Sigmoid colon (tissue), 7 donors: ENCODE data around the gene EXOSC6. TPM values are rescaled to one million over a fixed set of nuclear protein-coding genes. Genes with fewer than 3 reads are reported as not detected.

ENCODE experiments used
- DNase-seq: peaks from one replicate; pipeline ENCODE4 v3.0.0-alpha.2; 2019
- H3K27ac ChIP-seq, 4 donors: fragments of 200-600 bp; sonication (generic); one replicate each; pipeline ENCODE4 v1.5.1; 2016 to 2019; ENCODE audit warnings: mild to moderate bottlenecking in 1 of 4
- H3K27me3 ChIP-seq, 3 donors: fragments of 200-600 bp; sonication (generic); one replicate each; pipeline ENCODE4 v1.5.1; 2019; ENCODE audit warnings: mild to moderate bottlenecking in 1 of 3
- H3K36me3 ChIP-seq, 4 donors: fragments of 200-600 bp; sonication (generic); one replicate each; pipeline ENCODE4 v1.5.1; 2016 to 2019
- H3K4me1 ChIP-seq, 4 donors: fragments of 200-600 bp; sonication (generic); one replicate each; pipeline ENCODE4 v1.5.1; 2017 to 2019
- H3K4me3 ChIP-seq, 4 donors: fragments of 200-600 bp; sonication (generic); one replicate each; pipeline ENCODE4 v1.5.1; 2017 to 2019; ENCODE audit warnings: mild to moderate bottlenecking in 2 of 4, moderate library complexity in 1 of 4
- H3K9me3 ChIP-seq, 4 donors: fragments of 200-600 bp in 3 of 4; sonication (generic) in 3 of 4; one replicate each; pipeline versions ENCODE4 v1.5.1 to v1.6.1; 2013 to 2019
- CTCF ChIP-seq, 4 experiments: fragments of 450-650 bp in 3 of 4; fragments of 200-600 bp in 1 of 4; IDR thresholded peaks; one replicate each; pipeline ENCODE4 v1.5.1; 2016 to 2019; ENCODE audit warnings: antibody characterized with exemption in 4 of 4, mild to moderate bottlenecking in 3 of 4, moderate library complexity in 2 of 4
- EP300 ChIP-seq, 4 donors: sonication (generic); formaldehyde crosslinking; IDR thresholded peaks; one replicate each; pipeline ENCODE4 v1.6.1; 2017; ENCODE audit warnings: antibody characterized with exemption in 4 of 4
- POLR2A ChIP-seq, 2 donors: fragments of 450-650 bp; IDR thresholded peaks; one replicate each; pipeline ENCODE4 v1.6.1; 2016; ENCODE audit warnings: antibody characterized with exemption in 2 of 2, mild to moderate bottlenecking in 2 of 2, moderate library complexity in 2 of 2
- POLR2AphosphoS5 ChIP-seq, 4 donors: sonication (generic); formaldehyde crosslinking; IDR thresholded peaks; one replicate each; pipeline ENCODE4 v1.6.1; 2017; ENCODE audit warnings: antibody characterized with exemption in 4 of 4
- WGBS, 2 donors: extraction: QIAGEN DNeasy Blood & Tissue Kit; methylation state at CpG; one replicate each; pipeline ENCODE4 v1.1.7; 2013; 5-methylcytosine and 5-hydroxymethylcytosine counted together
- intact Hi-C: fragments of 100-400 bp; cut with DNase I; formaldehyde crosslinking; loops from one replicate; pipeline ENCODE4 v1.15.1; 2023
- polyA plus RNA-seq, 3 donors: library from polyadenylated mRNA; stranded (reverse); fragments of 200-250 nt; gene quantifications; one replicate each; pipeline ENCODE4 v1.2.3, GENCODE V29; 2013
- total RNA-seq, 4 donors: library from RNA; depleted of rRNA; stranded (reverse); fragments of >200 nt; gene quantifications; one replicate each; pipeline ENCODE4 v1.1.0, GENCODE V29; 2016
- donor health status: healthy with polysubstance abuse.
- donor health status: Bipolar disorder and iron deficiency.
- donor health status: healthy.

Gene EXOSC6
- total RNA-seq (10 to 100 TPM; 13.5 to 24.7 (median 14.1) TPM), polyA plus RNA-seq (10 to 100 TPM in 1 of 3 donors, 1 to 10 TPM in 2; 5.4 to 12.4 (median 5.8) TPM)

DNA sequence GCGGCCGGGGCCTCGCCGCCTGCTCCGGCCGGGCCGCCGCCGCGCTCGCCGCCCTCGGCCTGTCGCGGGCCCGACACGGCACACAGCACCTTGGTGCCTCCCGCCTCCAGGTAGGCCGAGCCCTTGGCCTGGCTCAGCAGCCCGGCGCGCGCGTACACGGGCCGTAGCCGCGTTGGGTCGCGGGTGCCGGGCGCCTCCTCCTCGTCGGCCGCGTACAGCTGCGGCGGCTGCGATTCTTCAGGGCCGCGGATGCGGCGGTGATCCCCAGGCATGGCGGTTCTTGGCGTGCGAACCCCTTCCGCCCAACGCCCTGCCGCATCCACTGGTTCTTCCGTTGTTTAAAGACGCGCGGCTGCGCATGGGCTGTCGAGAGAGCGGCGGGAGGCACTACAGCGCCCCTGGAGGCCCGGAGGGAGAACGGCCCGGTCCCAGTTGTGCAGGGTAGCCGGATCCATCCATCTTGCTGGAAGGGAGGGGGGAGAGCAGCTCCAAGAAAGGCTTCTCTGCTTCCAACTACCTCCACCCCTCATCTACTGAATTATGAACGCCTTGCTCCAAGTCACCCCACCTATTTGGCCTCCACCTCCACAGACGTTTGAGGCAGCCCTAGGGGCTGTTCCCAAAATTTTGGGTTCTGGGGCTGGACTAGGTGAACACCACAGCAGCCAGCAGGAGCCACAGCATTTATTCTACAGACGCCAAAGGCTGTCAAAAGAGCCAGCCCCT is at the start of gene EXOSC6:
EXOSC6 (minus strand) TSS at position 312 of the 726 bp plus-strand sequence; CDS start at position 272, 40 bp downstream.
- TF ChIP-seq POLR2A (IDR thresholded peaks at IDR 0.05) (peak; percentile 69 to 76), CTCF (IDR thresholded peaks at IDR 0.05) (peak; percentile 69 to 93 (median 89)), EP300 (IDR thresholded peaks at IDR 0.05) (no peak), POLR2AphosphoS5 (IDR thresholded peaks at IDR 0.05) (peak; percentile 82 to 96 (median 92))
- Histone ChIP-seq H3K27me3 (no peaks in the 10 kb centered on the region), H3K4me1 (peaks cover 0 to 29% (median 24%) of the 10 kb centered on the region in 4 donors), H3K36me3 (peaks cover 33 to 52% (median 45%) of the 10 kb centered on the region in 4 donors), H3K27ac (peak within 1 kb of the TSS; percentile 85 to 97 (median 91)), H3K4me3 (peak within 1 kb of the TSS; percentile 66 to 90 (median 80)), H3K9me3 (no peaks in the 10 kb centered on the region)
- WGBS, 2 donors = 2% methylated on average over 65 of the region's 65 CpGs
- peak; percentile 94 for DNase-seq
- intact Hi-C loops = loop anchor here (10.0 kb wide), 1 partner anchor 87 kb away; no protein-coding TSS in a partner anchor

- Histone ChIP-seq H3K27me3 (no peaks in the 10 kb centered on the region), H3K27ac (no peak overlapping the region), H3K4me1 (peaks cover 0 to 19% (median 13%) of the 10 kb centered on the region in 4 donors), H3K36me3 (peaks cover 0 to 16% (median 0%) of the 10 kb centered on the region in 4 donors), H3K4me3 (no peak overlapping the region), H3K9me3 (peaks cover 0 to 3% (median 0%) of the 10 kb centered on the region in 4 donors)
- intact Hi-C loops = no loop called here
- TF ChIP-seq POLR2AphosphoS5 (IDR thresholded peaks at IDR 0.05) = no peak
- no peak for TF ChIP-seq POLR2A (IDR thresholded peaks at IDR 0.05)
- no peak for TF ChIP-seq EP300 (IDR thresholded peaks at IDR 0.05)
- no peak for TF ChIP-seq CTCF (IDR thresholded peaks at IDR 0.05)
- WGBS, 2 donors = 97 to 100% methylated on average over 1 of the region's 1 CpG
- DNase-seq = no peak
Measured at GRCh38 chr16:70301121-70301520, 49.4 kb upstream of the EXOSC6 start.

- peak; percentile 90 for DNase-seq
- Histone ChIP-seq H3K36me3 (peaks cover 0 to 16% (median 0%) of the 10 kb centered on the region in 4 donors), H3K4me1 (peaks cover 0 to 19% (median 11%) of the 10 kb centered on the region in 4 donors), H3K9me3 (peaks cover 0 to 3% (median 0%) of the 10 kb centered on the region in 4 donors), H3K27ac (peak within 1 kb of the TSS; percentile 92 to 95 (median 94)), H3K27me3 (no peaks in the 10 kb centered on the region), H3K4me3 (peak within 1 kb of the TSS; percentile 68 to 83 (median 80))
- intact Hi-C loops = loop anchor here (2.0 kb wide), 1 partner anchor 48 kb away; the partner anchor contains the start of gene DDX19A
- WGBS, 2 donors = 0 to 1% methylated on average over 37 of the region's 37 CpGs
- TF ChIP-seq POLR2A (IDR thresholded peaks at IDR 0.05) = peak; percentile 38 to 47
- TF ChIP-seq POLR2AphosphoS5 (IDR thresholded peaks at IDR 0.05) = peak; percentile 75 to 90 (median 86)
- no peak for TF ChIP-seq EP300 (IDR thresholded peaks at IDR 0.05)
- TF ChIP-seq CTCF (IDR thresholded peaks at IDR 0.05) = peak in 1 of 4 experiments; percentile 6
Measured at GRCh38 chr16:70298988-70299938, 47.5 kb upstream of the EXOSC6 start, which contains the start of gene DDX19B. TSS of gene DDX19B (plus strand) at chr16:70299186. CDS start at chr16:70299298, 112 bp downstream.

DNA sequence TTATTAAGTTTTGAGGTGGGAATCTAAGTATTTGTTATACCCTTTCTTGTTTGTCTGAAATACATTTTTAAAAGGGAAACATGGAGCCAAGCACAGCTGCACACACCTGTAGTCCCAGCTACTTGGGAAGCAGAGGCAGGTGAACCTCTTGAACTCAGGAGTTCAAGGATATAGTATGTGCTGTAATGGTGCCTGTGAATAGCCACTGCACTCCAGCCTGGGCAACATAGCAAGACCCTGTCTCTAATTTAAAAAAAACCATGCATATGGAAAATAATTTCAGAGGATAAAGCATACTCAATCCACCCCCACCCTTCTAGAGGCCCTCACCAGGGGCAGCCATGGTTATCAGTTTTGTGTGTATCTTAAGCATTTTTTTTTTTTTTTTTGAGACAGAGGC is 43.9 kb upstream of the EXOSC6 start:
- intact Hi-C loops = no loop called here

More for the DNA sequence above, 43.9 kb upstream of the EXOSC6 start:
- no peak overlapping the region for H3K27ac ChIP-seq
- peaks cover 0 to under 1% (median 0%) of the 10 kb centered on the region in 4 donors for H3K36me3 ChIP-seq
- TF ChIP-seq CTCF (IDR thresholded peaks at IDR 0.05) (no peak), POLR2A (IDR thresholded peaks at IDR 0.05) (no peak), POLR2AphosphoS5 (IDR thresholded peaks at IDR 0.05) (no peak), EP300 (IDR thresholded peaks at IDR 0.05) (no peak)
- no peak overlapping the region for H3K4me3 ChIP-seq
- peaks cover 0 to 19% (median 10%) of the 10 kb centered on the region in 4 donors for H3K4me1 ChIP-seq
- DNase-seq = no peak
- peaks cover 0 to under 1% (median 0%) of the 10 kb centered on the region in 4 donors for H3K9me3 ChIP-seq
- no peaks in the 10 kb centered on the region for H3K27me3 ChIP-seq
